Natural killer cell (primary cell): ENCODE measurements around the gene TSFM. TPM values are rescaled to one million over a fixed set of nuclear protein-coding genes. Genes with fewer than 3 reads are reported as not detected.

ENCODE experiments used
- ATAC-seq, 3 donors: fragments of 150-1000 bp in 2 of 3; fragments of 200-7000 bp in 1 of 3; cut with Tn5 transposase; 1 replicate in 1 of 3; 2 replicates in 2 of 3; pipeline ENCODE4 v1.10.0; 2021; ENCODE audit warnings: mild to moderate bottlenecking in 2 of 3, moderate library complexity in 2 of 3
- DNase-seq, 2 donors: peaks; one replicate each; pipeline versions ENCODE4 v3.0.0 to v3.0.0-alpha.2; 2013 to 2021; ENCODE audit warnings: mixed read lengths in 1 of 2
- H3K27ac ChIP-seq: one replicate; pipeline ENCODE4 v1.5.1; 2013; ENCODE audit warnings: mild to moderate bottlenecking, low read length
- H3K27me3 ChIP-seq: one replicate; pipeline ENCODE4 v1.6.1; 2013; ENCODE audit warnings: low read length; ENCODE audit not compliant: control insufficient read depth, insufficient read depth
- H3K36me3 ChIP-seq: one replicate; pipeline ENCODE4 v1.6.1; 2013; ENCODE audit warnings: low read length; ENCODE audit not compliant: control insufficient read depth, insufficient read depth
- H3K4me1 ChIP-seq: one replicate; pipeline ENCODE4 v1.6.1; 2013; ENCODE audit warnings: low read length; ENCODE audit not compliant: control insufficient read depth, insufficient read depth
- H3K4me3 ChIP-seq: one replicate; pipeline ENCODE4 v1.5.1; 2013; ENCODE audit warnings: low read length
- H3K9me3 ChIP-seq: one replicate; pipeline ENCODE4 v1.6.1; 2013; ENCODE audit warnings: low read length; ENCODE audit not compliant: control insufficient read depth, insufficient read depth
- H3K27ac Mint-ChIP-seq, 2 donors: one replicate each; pipeline ENCODE4 v1.8.0; 2022; ENCODE audit warnings: mild to moderate bottlenecking in 2 of 2, mixed read lengths in 2 of 2, moderate library complexity in 1 of 2
- H3K27me3 Mint-ChIP-seq, 2 donors: one replicate each; pipeline ENCODE4 v1.8.0; 2022; ENCODE audit warnings: low read depth in 2 of 2, mixed read lengths in 2 of 2
- H3K36me3 Mint-ChIP-seq: one replicate; pipeline ENCODE4 v1.8.0; 2022; ENCODE audit warnings: mixed read lengths
- H3K4me1 Mint-ChIP-seq, 2 donors: one replicate each; pipeline ENCODE4 v1.8.0; 2022; ENCODE audit warnings: mixed read lengths in 2 of 2
- H3K4me3 Mint-ChIP-seq: one replicate; pipeline ENCODE4 v1.8.0; 2022; ENCODE audit warnings: mild to moderate bottlenecking, moderate library complexity, mixed read lengths
- H3K9me3 Mint-ChIP-seq, 2 donors: one replicate each; pipeline ENCODE4 v1.8.0; 2022; ENCODE audit warnings: mixed read lengths in 2 of 2
- WGBS: methylation state at CpG from one replicate; pipeline ENCODE4 v1.1.7; 2013; ENCODE audit warnings: missing lambda C conversion rate; ENCODE audit not compliant: insufficient coverage; 5-methylcytosine and 5-hydroxymethylcytosine counted together
- intact Hi-C: fragments of 100-400 bp; cut with micrococcal nuclease; formaldehyde crosslinking; loops from one replicate; pipeline ENCODE4 v1.14.2; 2022
- total RNA-seq, 4 donors: library from RNA; stranded (reverse); fragments of 120-200 nt in 1 of 4; gene quantifications; one replicate each; pipeline versions ENCODE4 v1.2.3 to v1.2.4, GENCODE V29; 2013 to 2022
- TF ChIP-seq, protein P1 (sequence below): fragments of 200-600 bp; IDR thresholded peaks from one replicate; pipeline ENCODE4 v1.8.0; 2022; ENCODE audit warnings: antibody characterized with exemption

Gene TSFM
- total RNA-seq, 3 donors from 2014 or later (not counting 1 experiment from before 2014, with no cell fraction given), result 17.6 to 19.7 (median 17.7) TPM

DNA sequence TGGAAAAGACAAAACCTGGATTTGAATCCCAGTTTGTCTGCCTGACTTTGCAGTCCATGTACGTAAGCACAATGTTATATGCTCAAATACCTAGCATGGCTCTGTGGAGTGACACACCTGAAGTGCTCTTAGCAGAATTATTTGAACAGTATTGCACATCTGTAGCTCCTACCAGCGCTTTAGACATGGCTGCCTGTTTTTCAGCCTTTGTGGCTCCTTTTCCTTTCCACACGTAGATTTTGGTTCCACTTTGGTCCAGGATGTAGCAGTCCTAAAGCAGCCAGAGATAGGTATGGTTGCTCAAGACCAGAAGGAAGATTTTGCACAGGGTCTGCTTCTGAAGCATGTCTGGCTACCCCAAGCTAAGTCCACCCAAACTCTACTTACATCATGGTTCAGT, 26.8 kb downstream of the TSFM start:
- H3K4me1 Mint-ChIP-seq, result no peaks in the 10 kb centered on the region
- Histone ChIP-seq H3K27ac (no peak overlapping the region), H3K4me3 (no peak overlapping the region), H3K36me3 (peaks cover 8% of the 10 kb centered on the region), H3K4me1 (no peaks in the 10 kb centered on the region), H3K27me3 (no peaks in the 10 kb centered on the region), H3K9me3 (no peaks in the 10 kb centered on the region)
- TF ChIP-seq, protein P1, sequence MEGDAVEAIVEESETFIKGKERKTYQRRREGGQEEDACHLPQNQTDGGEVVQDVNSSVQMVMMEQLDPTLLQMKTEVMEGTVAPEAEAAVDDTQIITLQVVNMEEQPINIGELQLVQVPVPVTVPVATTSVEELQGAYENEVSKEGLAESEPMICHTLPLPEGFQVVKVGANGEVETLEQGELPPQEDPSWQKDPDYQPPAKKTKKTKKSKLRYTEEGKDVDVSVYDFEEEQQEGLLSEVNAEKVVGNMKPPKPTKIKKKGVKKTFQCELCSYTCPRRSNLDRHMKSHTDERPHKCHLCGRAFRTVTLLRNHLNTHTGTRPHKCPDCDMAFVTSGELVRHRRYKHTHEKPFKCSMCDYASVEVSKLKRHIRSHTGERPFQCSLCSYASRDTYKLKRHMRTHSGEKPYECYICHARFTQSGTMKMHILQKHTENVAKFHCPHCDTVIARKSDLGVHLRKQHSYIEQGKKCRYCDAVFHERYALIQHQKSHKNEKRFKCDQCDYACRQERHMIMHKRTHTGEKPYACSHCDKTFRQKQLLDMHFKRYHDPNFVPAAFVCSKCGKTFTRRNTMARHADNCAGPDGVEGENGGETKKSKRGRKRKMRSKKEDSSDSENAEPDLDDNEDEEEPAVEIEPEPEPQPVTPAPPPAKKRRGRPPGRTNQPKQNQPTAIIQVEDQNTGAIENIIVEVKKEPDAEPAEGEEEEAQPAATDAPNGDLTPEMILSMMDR, result no peak
- DNase-seq (no peak), ATAC-seq (no peak)
- no peak overlapping the region for H3K27ac Mint-ChIP-seq
- no peaks in the 10 kb centered on the region for H3K9me3 Mint-ChIP-seq
- H3K36me3 Mint-ChIP-seq, result no peaks in the 10 kb centered on the region
- H3K27me3 Mint-ChIP-seq, result no peaks in the 10 kb centered on the region
- WGBS, result 92% methylated on average over 3 of the region's 3 CpGs
- H3K4me3 Mint-ChIP-seq, result no peak overlapping the region
- intact Hi-C loops, result no loop called here

DNA sequence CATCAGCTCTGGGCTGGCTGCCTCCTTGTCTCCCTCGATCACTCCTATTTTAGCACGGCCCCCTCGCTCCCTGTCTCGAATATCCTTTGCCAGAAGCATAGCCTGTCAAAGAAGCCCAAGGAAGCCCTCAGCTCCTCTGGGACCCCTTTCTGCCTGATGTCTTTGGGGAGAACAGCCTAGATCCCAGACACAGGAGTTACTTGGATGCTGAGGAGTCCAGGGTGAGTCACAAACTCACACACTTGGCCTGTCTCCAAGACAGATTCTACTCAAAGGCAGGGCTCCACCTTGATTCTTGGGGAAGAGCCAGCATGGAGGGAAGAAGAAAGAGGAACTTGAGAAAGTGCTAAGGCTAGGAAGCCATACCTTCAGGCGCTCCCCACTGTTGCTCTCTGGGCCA, 27.9 kb downstream of the TSFM start:
- TF ChIP-seq, protein P1, result no peak
- no peak overlapping the region for H3K4me3 Mint-ChIP-seq
- ATAC-seq (no peak), DNase-seq (no peak)
- H3K4me3 ChIP-seq, result no peak overlapping the region
- no peaks in the 10 kb centered on the region for H3K9me3 ChIP-seq
- H3K36me3 ChIP-seq, result peaks cover 8% of the 10 kb centered on the region
- 98% methylated on average over 5 of the region's 5 CpGs for WGBS
- no peaks in the 10 kb centered on the region for H3K27me3 Mint-ChIP-seq
- H3K4me1 ChIP-seq, result no peaks in the 10 kb centered on the region
- H3K4me1 Mint-ChIP-seq, result no peaks in the 10 kb centered on the region
- intact Hi-C loops, result no loop called here
- no peaks in the 10 kb centered on the region for H3K9me3 Mint-ChIP-seq
- no peaks in the 10 kb centered on the region for H3K27me3 ChIP-seq
- no peak overlapping the region for H3K27ac ChIP-seq
- no peaks in the 10 kb centered on the region for H3K36me3 Mint-ChIP-seq
- no peak overlapping the region for H3K27ac Mint-ChIP-seq

DNA sequence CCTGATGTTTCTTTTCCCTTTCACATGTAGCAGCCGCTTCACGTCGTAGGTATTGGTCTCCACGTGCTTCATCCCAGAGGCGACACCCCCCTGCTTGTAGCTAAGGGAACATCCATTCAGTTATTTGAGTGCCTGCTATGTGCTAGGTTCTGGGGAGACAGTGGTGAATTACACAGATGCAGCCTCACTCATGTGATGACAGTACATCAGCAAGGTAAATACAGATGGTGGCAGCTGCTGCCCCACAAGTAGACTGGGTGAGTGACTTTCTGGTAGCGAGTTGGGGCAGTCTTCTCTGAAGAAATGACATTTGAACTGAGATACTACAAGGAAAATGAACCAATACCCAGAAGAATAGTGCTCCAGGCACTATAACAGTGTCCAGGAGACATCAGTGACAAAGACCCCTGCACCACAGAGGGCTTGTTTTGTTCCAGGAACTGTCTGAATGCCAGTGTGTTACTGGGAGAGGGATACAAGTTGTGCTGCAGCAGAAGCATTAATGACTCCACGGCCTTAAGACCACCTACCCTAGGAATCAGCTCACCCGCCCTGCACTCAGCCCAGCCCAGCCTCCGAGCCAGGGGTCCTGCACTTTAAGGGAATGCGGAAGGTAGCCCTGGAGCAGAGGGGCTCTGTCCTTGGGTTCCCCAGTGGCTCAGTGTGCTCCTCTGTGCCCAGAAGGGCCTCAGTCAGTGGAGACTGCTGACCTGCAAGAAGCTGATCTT, 28.6 kb downstream of the TSFM start:
- no peaks in the 10 kb centered on the region for H3K4me1 Mint-ChIP-seq
- H3K27me3 Mint-ChIP-seq, result no peaks in the 10 kb centered on the region
- DNase-seq (no peak), ATAC-seq (no peak)
- no peaks in the 10 kb centered on the region for H3K9me3 Mint-ChIP-seq
- WGBS, result 89% methylated on average over 10 of the region's 10 CpGs
- H3K27ac Mint-ChIP-seq, result no peak overlapping the region
- no peak overlapping the region for H3K27ac ChIP-seq
- intact Hi-C loops, result no loop called here
- H3K36me3 Mint-ChIP-seq, result no peaks in the 10 kb centered on the region
- TF ChIP-seq, protein P1, result no peak
- H3K36me3 ChIP-seq, result peaks cover 8% of the 10 kb centered on the region
- no peaks in the 10 kb centered on the region for H3K27me3 ChIP-seq
- H3K4me3 ChIP-seq, result no peak overlapping the region
- no peaks in the 10 kb centered on the region for H3K4me1 ChIP-seq
- no peaks in the 10 kb centered on the region for H3K9me3 ChIP-seq
- H3K4me3 Mint-ChIP-seq, result no peak overlapping the region
